Mesothelial cell of epicardium (in vitro differentiated cells): ENCODE data around the gene TUBE1. TPM values are rescaled to one million over a fixed set of nuclear protein-coding genes. Genes with fewer than 3 reads are reported as not detected.
A peak's percentile ranks its signal among the peaks of the same experiment; 100 is the strongest.

Source experiments
- DNase-seq, 2 experiments: peaks; one replicate each; pipeline ENCODE4 v3.0.0; 2021; ENCODE audit warnings: low spot score in 2 of 2; ENCODE audit not compliant: unreplicated experiment in 2 of 2
- H3K27ac Mint-ChIP-seq: 2 replicates; pipeline ENCODE4 v1.8.0; 2021; ENCODE audit warnings: mixed read lengths
- H3K27me3 Mint-ChIP-seq: 2 replicates; pipeline ENCODE4 v1.8.0; 2021; ENCODE audit warnings: low read depth, mixed read lengths
- H3K36me3 Mint-ChIP-seq: 2 replicates; pipeline ENCODE4 v1.8.0; 2021; ENCODE audit warnings: mixed read lengths
- H3K4me1 Mint-ChIP-seq: 2 replicates; pipeline ENCODE4 v1.8.0; 2021; ENCODE audit warnings: mixed read lengths
- H3K4me3 Mint-ChIP-seq: 2 replicates; pipeline ENCODE4 v1.8.0; 2021; ENCODE audit warnings: mild to moderate bottlenecking, moderate library complexity, mixed read lengths
- H3K9me3 Mint-ChIP-seq: 2 replicates; pipeline ENCODE4 v1.8.0; 2021; ENCODE audit warnings: mixed read lengths
- total RNA-seq: library from RNA; stranded (reverse); gene quantifications from 3 replicates; pipeline ENCODE4 v1.2.1, GENCODE V29; 2021
- TF ChIP-seq, protein P1 (sequence below): fragments of 200-600 bp; sonication (generic); IDR thresholded peaks from one replicate; pipeline ENCODE4 v1.5.0; 2021; ENCODE audit warnings: antibody characterized with exemption; ENCODE audit not compliant: unreplicated experiment

The TUBE1 gene, protein sequence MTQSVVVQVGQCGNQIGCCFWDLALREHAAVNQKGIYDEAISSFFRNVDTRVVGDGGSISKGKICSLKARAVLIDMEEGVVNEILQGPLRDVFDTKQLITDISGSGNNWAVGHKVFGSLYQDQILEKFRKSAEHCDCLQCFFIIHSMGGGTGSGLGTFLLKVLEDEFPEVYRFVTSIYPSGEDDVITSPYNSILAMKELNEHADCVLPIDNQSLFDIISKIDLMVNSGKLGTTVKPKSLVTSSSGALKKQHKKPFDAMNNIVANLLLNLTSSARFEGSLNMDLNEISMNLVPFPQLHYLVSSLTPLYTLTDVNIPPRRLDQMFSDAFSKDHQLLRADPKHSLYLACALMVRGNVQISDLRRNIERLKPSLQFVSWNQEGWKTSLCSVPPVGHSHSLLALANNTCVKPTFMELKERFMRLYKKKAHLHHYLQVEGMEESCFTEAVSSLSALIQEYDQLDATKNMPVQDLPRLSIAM
- total RNA-seq, result 19.0 to 20.7 TPM (median 19.6 TPM) in 3 replicates

DNA sequence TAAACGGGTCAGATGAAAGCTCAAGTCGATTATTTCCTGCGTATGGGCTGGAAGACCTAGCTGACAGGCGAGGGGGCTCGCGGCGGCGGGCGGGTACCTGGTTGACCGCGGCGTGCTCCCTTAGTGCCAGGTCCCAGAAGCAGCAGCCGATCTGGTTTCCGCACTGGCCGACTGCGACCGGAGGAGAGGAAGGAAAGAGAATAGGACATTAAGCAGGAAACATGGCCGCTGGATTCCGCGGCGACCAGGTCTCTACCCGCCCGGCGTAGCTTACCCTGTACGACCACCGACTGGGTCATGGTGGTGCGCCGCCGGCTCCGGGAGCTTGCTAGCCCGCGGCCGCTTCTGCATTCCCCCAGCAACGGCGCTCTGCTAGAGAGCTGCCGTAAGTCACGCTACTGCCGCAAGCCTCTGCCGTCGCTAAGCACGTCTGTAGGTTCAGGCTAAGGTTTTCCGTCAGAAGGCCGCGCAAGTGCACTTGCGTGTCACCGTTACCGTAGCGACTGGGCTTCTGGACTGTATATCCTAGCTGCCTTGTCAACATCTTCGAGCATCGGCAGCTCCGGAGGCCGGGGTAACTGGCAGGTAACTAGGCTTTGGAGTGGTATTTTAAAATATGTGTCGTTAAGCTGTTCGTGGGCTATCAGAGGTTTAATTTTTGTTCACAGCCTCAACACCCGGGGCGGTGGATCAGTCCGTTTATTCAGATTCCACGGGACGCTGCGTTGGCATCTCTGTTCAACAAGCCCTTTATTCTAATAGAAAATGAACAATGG lies at the start of gene TUBE1, which contains the start of gene FAM229B:
Gene TUBE1, minus strand, starts transcription at position 347 of the 776 bp plus-strand sequence. Its CDS starts 48 bp downstream, at position 299.
Gene FAM229B, plus strand, starts transcription at position 456 of the 776 bp plus-strand sequence. CDS start 11,693 bp downstream, outside the sequence.
- TF ChIP-seq, protein P1, sequence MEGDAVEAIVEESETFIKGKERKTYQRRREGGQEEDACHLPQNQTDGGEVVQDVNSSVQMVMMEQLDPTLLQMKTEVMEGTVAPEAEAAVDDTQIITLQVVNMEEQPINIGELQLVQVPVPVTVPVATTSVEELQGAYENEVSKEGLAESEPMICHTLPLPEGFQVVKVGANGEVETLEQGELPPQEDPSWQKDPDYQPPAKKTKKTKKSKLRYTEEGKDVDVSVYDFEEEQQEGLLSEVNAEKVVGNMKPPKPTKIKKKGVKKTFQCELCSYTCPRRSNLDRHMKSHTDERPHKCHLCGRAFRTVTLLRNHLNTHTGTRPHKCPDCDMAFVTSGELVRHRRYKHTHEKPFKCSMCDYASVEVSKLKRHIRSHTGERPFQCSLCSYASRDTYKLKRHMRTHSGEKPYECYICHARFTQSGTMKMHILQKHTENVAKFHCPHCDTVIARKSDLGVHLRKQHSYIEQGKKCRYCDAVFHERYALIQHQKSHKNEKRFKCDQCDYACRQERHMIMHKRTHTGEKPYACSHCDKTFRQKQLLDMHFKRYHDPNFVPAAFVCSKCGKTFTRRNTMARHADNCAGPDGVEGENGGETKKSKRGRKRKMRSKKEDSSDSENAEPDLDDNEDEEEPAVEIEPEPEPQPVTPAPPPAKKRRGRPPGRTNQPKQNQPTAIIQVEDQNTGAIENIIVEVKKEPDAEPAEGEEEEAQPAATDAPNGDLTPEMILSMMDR, result no peak
- peak; percentile 73 to 86 for DNase-seq
- Mint-ChIP-seq H3K27me3 (peaks cover 1% of the 10 kb centered on the region), H3K9me3 (no peaks in the 10 kb centered on the region), H3K4me1 (peaks cover 5% of the 10 kb centered on the region), H3K4me3 (no peak within 1 kb of the TSS), H3K36me3 (no peaks in the 10 kb centered on the region), H3K27ac (no peak within 1 kb of the TSS)

DNA sequence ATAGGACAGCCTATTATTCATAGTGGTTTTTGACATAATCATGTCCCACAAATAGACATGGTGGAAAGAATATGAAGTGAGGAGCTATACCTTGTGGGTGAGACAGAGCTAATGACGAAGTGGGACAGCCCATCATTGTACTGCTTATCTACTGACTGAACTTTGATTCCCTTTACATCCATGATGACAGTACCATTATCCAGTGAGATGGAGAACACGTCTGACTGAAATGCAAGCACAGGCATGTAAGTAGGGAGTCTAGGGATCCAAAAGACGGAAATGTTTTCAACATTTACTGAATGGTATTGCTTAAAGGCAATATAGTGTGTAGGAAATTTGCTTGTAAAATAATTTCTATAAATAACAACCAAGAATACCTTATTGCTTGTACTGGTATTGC lies 43.6 kb upstream of the TUBE1 start:
- DNase-seq, result no peak
- Mint-ChIP-seq H3K36me3 (peaks cover 10% of the 10 kb centered on the region), H3K9me3 (no peaks in the 10 kb centered on the region), H3K4me1 (no peaks in the 10 kb centered on the region), H3K27ac (no peak overlapping the region), H3K27me3 (no peaks in the 10 kb centered on the region), H3K4me3 (no peak overlapping the region)
- TF ChIP-seq, protein P1, result no peak

DNA sequence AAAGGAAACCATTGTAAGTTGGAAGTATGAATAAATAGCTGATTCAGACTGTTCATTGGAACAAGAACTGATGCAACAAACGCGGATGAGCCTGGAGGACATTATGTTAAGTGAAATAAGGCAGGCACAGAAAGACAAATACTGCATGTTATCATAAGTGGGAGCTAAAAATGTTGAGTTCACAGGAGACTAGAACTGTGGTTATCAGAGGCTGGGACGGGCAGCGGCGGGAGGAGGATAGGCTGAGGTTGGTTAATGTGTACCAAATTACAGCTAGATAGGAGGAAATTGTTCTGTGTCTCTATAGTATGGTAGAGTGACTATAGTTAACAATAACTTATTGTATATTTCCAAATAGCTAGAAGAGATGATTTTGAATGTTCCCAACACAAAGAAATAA lies 40.9 kb upstream of the TUBE1 start:
- Mint-ChIP-seq H3K4me1 (no peaks in the 10 kb centered on the region), H3K27me3 (no peaks in the 10 kb centered on the region), H3K36me3 (peaks cover 10% of the 10 kb centered on the region), H3K4me3 (no peak overlapping the region), H3K27ac (no peak overlapping the region), H3K9me3 (no peaks in the 10 kb centered on the region)
- TF ChIP-seq, protein P1, result no peak
- DNase-seq, result no peak

DNA sequence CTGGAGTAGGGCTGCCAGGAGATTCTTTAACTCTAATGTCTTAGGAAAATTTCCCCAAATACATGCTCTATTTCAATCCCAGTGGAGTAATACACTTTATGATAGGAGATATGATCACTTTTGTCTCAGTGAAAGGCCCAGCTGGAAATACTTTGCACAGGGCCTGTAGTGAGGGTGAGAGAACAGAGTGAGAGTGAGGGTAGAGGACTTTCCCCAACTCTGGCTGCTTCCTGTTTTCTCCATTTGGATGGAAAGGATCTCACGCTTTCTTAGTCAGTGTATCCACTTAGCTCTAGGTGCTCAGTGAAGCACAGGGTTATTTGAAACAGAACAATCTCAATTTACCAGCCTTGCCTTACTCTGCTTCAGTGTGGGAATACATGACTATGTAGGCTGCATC lies 36.7 kb upstream of the TUBE1 start:
- H3K27me3 Mint-ChIP-seq, result no peaks in the 10 kb centered on the region
- no peak overlapping the region for H3K27ac Mint-ChIP-seq
- no peaks in the 10 kb centered on the region for H3K4me1 Mint-ChIP-seq
- H3K4me3 Mint-ChIP-seq, result no peak overlapping the region
- no peaks in the 10 kb centered on the region for H3K9me3 Mint-ChIP-seq
- TF ChIP-seq, protein P1, result no peak
- no peak for DNase-seq
- peaks cover 16% of the 10 kb centered on the region for H3K36me3 Mint-ChIP-seq

DNA sequence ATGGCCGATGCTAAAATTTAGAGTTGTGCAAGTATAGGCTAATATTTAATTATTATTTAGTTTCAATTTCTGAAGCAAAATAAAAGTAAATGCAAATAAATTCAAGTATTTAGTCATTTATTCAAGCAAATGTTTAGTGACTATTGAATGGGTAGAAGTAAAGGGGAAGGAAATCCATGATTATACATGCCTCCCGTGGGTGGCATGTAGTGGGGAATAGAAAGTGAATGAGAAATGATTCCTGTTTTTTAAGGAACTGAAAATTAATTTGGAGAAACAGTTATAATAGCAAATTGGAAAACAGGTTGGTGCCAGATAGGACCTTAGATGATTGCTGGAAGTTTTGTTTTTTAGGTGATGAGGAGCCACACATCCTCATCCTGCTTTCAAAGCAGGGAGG lies 35.5 kb upstream of the TUBE1 start:
- TF ChIP-seq, protein P1, result no peak
- no peaks in the 10 kb centered on the region for H3K4me1 Mint-ChIP-seq
- H3K36me3 Mint-ChIP-seq, result peaks cover 12% of the 10 kb centered on the region
- H3K27ac Mint-ChIP-seq, result no peak overlapping the region
- H3K27me3 Mint-ChIP-seq, result no peaks in the 10 kb centered on the region
- DNase-seq, result no peak
- H3K9me3 Mint-ChIP-seq, result no peaks in the 10 kb centered on the region
- no peak overlapping the region for H3K4me3 Mint-ChIP-seq
